SK-N-SH (cell line): ENCODE data around the gene CASP6.

Experiments
- CHD2 ChIP-seq: fragments of 150-350 bp; IDR thresholded peaks from 2 replicates; pipeline ENCODE4 v1.6.1; 2018; ENCODE audit warnings: low read length; ENCODE audit not compliant: partially characterized antibody
- ELF1 ChIP-seq: IDR thresholded peaks from 2 replicates; pipeline ENCODE4 v1.4.0; 2012
- EP300 ChIP-seq, 2 experiments: IDR thresholded peaks; 2 replicates each; pipeline versions ENCODE4 v1.4.0 to v1.6.1; 2012; ENCODE audit warnings: borderline replicate concordance in 1 of 2, low read depth in 1 of 2, low read length in 1 of 2
- EZH2phosphoT487 ChIP-seq: fragments of 200-600 bp; sonication (generic); IDR thresholded peaks from 2 replicates; pipeline ENCODE4 v1.6.1; 2017; ENCODE audit warnings: low read depth, mixed run types, mild to moderate bottlenecking, antibody characterized with exemption, moderate library complexity, borderline replicate concordance
- FOXM1 ChIP-seq: IDR thresholded peaks from 2 replicates; pipeline ENCODE4 v1.4.0; 2012; ENCODE audit warnings: low read depth, mild to moderate bottlenecking
- POLR2AphosphoS5 ChIP-seq: IDR thresholded peaks from 2 replicates; pipeline ENCODE4 v1.6.1; 2012; ENCODE audit warnings: low read depth, low read length
- RAD21 ChIP-seq: IDR thresholded peaks from 2 replicates; pipeline ENCODE4 v1.6.1; 2012; ENCODE audit warnings: mild to moderate bottlenecking, low read length
- SMC3 ChIP-seq: IDR thresholded peaks from 2 replicates; pipeline ENCODE4 v1.6.1; 2012; ENCODE audit warnings: low read depth, low read length, improper control_type of control experiment
- TAF1 ChIP-seq: IDR thresholded peaks from 2 replicates; pipeline ENCODE4 v1.6.1; 2012; ENCODE audit warnings: low read depth, mild to moderate bottlenecking, low read length, moderate library complexity, borderline replicate concordance
- TCF12 ChIP-seq: IDR thresholded peaks from 2 replicates; pipeline ENCODE4 v1.4.0; 2012
- TF ChIP-seq, protein P1 (sequence below): fragments of 200-600 bp; sonication (generic); IDR thresholded peaks from 2 replicates; pipeline ENCODE4 v1.6.1; 2017; ENCODE audit warnings: antibody characterized with exemption, mild to moderate bottlenecking, moderate library complexity
- TF ChIP-seq, protein P2 (sequence below): fragments of 150-350 bp; IDR thresholded peaks from 2 replicates; pipeline ENCODE4 v1.6.1; 2017; ENCODE audit warnings: antibody characterized with exemption, low read length, low read depth, borderline replicate concordance
- TF ChIP-seq, protein P3 (sequence below): IDR thresholded peaks from 2 replicates; pipeline ENCODE4 v1.4.0; 2012; ENCODE audit warnings: low read depth, borderline replicate concordance
- TF ChIP-seq, protein P4 (sequence below): IDR thresholded peaks from 2 replicates; pipeline ENCODE4; 2012

DNA sequence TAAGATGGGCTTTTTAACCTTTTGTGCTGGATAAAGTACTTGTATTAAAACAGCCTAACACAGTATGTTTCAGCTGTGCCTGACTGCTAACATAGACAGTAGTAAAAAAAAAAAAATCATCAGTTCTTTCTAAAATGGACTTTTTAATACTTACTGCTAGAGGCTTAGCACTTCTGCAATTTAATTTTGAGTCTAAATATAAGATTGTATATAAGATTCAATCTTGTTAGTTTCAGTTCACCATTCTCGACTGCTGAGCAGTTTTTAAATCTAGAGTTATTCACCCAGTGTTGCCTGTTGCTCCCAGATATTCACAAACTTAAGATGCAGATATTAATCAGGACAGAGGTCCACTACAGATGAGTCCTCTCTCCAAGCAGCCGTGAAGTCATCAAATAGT lies 19.9 kb upstream of the CASP6 start:
- TF ChIP-seq FOXM1 (no peak), RAD21 (no peak), EP300 (IDR thresholded peaks at IDR 0.05; ENCODE audit: borderline replicate concordance in 1 of 2, low read depth in 1 of 2, low read length in 1 of 2) (no peak), POLR2AphosphoS5 (no peak), TCF12 (no peak), ELF1 (no peak), SMC3 (no peak), EZH2phosphoT487 (no peak), CHD2 (no peak), TAF1 (no peak)
- TF ChIP-seq, protein P1, sequence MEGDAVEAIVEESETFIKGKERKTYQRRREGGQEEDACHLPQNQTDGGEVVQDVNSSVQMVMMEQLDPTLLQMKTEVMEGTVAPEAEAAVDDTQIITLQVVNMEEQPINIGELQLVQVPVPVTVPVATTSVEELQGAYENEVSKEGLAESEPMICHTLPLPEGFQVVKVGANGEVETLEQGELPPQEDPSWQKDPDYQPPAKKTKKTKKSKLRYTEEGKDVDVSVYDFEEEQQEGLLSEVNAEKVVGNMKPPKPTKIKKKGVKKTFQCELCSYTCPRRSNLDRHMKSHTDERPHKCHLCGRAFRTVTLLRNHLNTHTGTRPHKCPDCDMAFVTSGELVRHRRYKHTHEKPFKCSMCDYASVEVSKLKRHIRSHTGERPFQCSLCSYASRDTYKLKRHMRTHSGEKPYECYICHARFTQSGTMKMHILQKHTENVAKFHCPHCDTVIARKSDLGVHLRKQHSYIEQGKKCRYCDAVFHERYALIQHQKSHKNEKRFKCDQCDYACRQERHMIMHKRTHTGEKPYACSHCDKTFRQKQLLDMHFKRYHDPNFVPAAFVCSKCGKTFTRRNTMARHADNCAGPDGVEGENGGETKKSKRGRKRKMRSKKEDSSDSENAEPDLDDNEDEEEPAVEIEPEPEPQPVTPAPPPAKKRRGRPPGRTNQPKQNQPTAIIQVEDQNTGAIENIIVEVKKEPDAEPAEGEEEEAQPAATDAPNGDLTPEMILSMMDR, result no peak
- TF ChIP-seq, protein P2, sequence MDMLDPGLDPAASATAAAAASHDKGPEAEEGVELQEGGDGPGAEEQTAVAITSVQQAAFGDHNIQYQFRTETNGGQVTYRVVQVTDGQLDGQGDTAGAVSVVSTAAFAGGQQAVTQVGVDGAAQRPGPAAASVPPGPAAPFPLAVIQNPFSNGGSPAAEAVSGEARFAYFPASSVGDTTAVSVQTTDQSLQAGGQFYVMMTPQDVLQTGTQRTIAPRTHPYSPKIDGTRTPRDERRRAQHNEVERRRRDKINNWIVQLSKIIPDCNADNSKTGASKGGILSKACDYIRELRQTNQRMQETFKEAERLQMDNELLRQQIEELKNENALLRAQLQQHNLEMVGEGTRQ, result no peak
- TF ChIP-seq, protein P3, sequence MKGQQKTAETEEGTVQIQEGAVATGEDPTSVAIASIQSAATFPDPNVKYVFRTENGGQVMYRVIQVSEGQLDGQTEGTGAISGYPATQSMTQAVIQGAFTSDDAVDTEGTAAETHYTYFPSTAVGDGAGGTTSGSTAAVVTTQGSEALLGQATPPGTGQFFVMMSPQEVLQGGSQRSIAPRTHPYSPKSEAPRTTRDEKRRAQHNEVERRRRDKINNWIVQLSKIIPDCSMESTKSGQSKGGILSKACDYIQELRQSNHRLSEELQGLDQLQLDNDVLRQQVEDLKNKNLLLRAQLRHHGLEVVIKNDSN, result no peak
- TF ChIP-seq, protein P4, sequence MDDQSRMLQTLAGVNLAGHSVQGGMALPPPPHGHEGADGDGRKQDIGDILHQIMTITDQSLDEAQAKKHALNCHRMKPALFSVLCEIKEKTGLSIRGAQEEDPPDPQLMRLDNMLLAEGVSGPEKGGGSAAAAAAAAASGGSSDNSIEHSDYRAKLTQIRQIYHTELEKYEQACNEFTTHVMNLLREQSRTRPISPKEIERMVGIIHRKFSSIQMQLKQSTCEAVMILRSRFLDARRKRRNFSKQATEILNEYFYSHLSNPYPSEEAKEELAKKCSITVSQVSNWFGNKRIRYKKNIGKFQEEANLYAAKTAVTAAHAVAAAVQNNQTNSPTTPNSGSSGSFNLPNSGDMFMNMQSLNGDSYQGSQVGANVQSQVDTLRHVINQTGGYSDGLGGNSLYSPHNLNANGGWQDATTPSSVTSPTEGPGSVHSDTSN, result no peak
